ENCODE data around the gene ACTL6B. TPM values are rescaled to one million over a fixed set of nuclear protein-coding genes. Genes with fewer than 3 reads are reported as not detected.

ACTL6B gene
- total and polyA plus RNA-seq, 2 of the 13 experiments (the other 11 are each of a cell fraction or from before 2014, with no cell fraction given): not detected

GRCh38 chr7:100642534-100642907 is 13.7 kb downstream of the ACTL6B start (continued):
- TF ChIP-seq, protein P1, sequence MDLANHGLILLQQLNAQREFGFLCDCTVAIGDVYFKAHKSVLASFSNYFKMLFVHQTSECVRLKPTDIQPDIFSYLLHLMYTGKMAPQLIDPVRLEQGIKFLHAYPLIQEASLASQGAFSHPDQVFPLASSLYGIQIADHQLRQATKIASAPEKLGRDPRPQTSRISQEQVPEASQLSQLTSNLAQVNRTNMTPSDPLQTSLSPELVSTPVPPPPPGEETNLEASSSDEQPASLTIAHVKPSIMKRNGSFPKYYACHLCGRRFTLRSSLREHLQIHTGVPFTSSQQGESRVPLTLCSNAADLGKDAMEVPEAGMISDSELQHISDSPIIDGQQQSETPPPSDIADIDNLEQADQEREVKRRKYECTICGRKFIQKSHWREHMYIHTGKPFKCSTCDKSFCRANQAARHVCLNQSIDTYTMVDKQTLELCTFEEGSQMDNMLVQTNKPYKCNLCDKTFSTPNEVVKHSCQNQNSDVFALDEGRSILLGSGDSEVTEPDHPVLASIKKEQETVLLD (CRISPR knock-in tag; IDR thresholded peaks at IDR 0.05; ENCODE audit: low read depth): no peak
- TF ChIP-seq SALL1 (CRISPR knock-in tag; IDR thresholded peaks at IDR 0.05) (peak; percentile 28; the same call in 1 of the 2 replicates), RFXAP (CRISPR knock-in tag; IDR thresholded peaks at IDR 0.05; ENCODE audit: borderline replicate concordance) (peak; percentile 19; the same call in 1 of the 2 replicates), KDM3A (CRISPR knock-in tag; IDR thresholded peaks at IDR 0.05; ENCODE audit: low read depth) (no peak), BHLHE40 (IDR thresholded peaks at IDR 0.05; ENCODE audit: low read length) (no peak), CEBPG (CRISPR knock-in tag; IDR thresholded peaks at IDR 0.05) (no peak), KLF6 (CRISPR knock-in tag; IDR thresholded peaks at IDR 0.05) (0 out of 2 replicates have a peak, but pooled peaks have one; percentile 55), ZNF615 (CRISPR knock-in tag; IDR thresholded peaks at IDR 0.05; ENCODE audit: borderline replicate concordance) (no peak), CBX2 (IDR thresholded peaks at IDR 0.05; ENCODE audit: low read depth, low read length) (no peak), CBX2 (CRISPR knock-in tag; IDR thresholded peaks at IDR 0.05; ENCODE audit: low read depth) (no peak), ZBTB10 (CRISPR knock-in tag; IDR thresholded peaks at IDR 0.05; ENCODE audit: borderline replicate concordance) (peak; percentile 89), SOX6 (IDR thresholded peaks at IDR 0.05) (no peak), SOX6 (CRISPR knock-in tag; IDR thresholded peaks at IDR 0.05) (no peak), RFX1 (IDR thresholded peaks at IDR 0.05) (no peak), ZNF747 (CRISPR knock-in tag; IDR thresholded peaks at IDR 0.05; ENCODE audit: borderline replicate concordance) (no peak), HDAC1 (CRISPR knock-in tag; IDR thresholded peaks at IDR 0.05) (peak; percentile 26; the same call in 1 of the 2 replicates), SKI (IDR thresholded peaks at IDR 0.05; ENCODE audit: partially characterized antibody) (no peak), ZGPAT (CRISPR knock-in tag; IDR thresholded peaks at IDR 0.05) (no peak), ZNF441 (CRISPR knock-in tag; IDR thresholded peaks at IDR 0.05; ENCODE audit: borderline replicate concordance) (0 out of 2 replicates have a peak, but pooled peaks have one; percentile 22), ZNF282 (IDR thresholded peaks at IDR 0.05; ENCODE audit: partially characterized antibody) (no peak), STAG1 (CRISPR knock-in tag; IDR thresholded peaks at IDR 0.05) (no peak), ZNF790 (CRISPR knock-in tag; IDR thresholded peaks at IDR 0.05; ENCODE audit: borderline replicate concordance) (no peak)
- TF ChIP-seq, protein P2, sequence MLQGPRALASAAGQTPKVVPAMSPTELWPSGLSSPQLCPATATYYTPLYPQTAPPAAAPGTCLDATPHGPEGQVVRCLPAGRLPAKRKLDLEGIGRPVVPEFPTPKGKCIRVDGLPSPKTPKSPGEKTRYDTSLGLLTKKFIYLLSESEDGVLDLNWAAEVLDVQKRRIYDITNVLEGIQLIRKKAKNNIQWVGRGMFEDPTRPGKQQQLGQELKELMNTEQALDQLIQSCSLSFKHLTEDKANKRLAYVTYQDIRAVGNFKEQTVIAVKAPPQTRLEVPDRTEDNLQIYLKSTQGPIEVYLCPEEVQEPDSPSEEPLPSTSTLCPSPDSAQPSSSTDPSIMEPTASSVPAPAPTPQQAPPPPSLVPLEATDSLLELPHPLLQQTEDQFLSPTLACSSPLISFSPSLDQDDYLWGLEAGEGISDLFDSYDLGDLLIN (CRISPR knock-in tag; IDR thresholded peaks at IDR 0.05; ENCODE audit: borderline replicate concordance): no peak
